Hippocampal formation (tissue), 2 donors: Measurements from ENCODE around the gene P4HA3.
A peak's percentile ranks its signal among the peaks of the same experiment; 100 is the strongest.
"Not testable (repeated sequence)": the region's sequence is repeated elsewhere in the genome, so short reads cannot be mapped to it uniquely, and the experiment has no call there.

ENCODE experiments used
- DNase-seq, 2 donors: peaks; one replicate each; lab custom pipeline; 2025; lab: John Stamatoyannopoulos, UW

P4HA3 gene

DNA sequence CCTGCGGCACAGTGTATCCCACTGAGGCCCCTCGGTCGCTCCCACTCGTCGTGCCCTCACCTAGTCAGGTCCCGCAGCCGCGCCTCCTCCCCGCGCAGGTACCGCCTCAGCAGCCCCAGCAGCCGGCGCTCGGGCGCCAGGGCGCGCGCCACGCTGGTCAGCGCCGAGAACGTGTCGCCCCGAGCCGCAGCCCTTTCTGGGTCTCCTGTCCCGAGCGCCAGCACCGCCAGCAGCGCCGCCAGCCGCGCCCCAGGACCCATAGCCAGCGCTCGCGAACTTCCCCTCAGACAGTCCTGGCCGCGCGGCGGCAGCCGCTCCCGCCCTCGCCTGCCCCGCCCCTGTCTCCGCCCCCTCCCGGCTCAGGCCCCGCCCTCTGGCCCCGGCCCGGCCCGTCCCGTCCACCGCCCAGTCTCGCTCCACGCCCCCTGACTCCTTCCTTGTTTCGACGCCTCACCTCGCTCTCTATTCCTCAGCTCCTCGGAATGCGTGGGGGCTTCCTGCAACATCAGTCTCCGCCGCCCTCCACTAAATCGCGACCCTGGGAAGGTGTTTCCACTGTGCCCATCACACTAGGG, at the start of gene P4HA3:
TSS of gene P4HA3 (minus strand) at position 289 of the 575 bp plus-strand sequence. CDS start at position 260, 29 bp downstream.
- peak in 1 of 2 donors; percentile 7 for DNase-seq

GRCh38 chr11:74357449-74357848, 46.0 kb upstream of the P4HA3 start:
- no peak for DNase-seq

GRCh38 chr11:74355626-74356025, 44.2 kb upstream of the P4HA3 start:
- no peak for DNase-seq

DNA sequence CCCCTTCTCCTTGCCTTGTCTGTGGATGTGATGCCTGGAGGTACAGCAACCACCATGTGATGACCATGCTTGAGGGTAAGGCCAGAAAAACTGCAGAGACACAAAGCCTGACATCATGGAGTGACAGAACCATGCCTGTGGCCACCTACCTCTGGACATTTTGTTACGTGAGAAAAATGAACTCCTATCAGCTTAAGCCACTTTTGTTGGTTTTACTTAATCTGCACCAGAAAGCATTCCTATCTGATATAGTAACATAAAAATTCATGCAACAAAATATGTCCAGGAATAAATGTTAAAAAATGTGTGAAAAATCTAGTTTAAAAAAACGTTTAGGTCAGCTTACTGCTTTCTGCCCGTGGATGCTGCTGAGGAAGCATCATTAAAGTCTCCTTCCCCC, 42.6 kb upstream of the P4HA3 start:
- DNase-seq = no peak

- no peak for DNase-seq
Measured at GRCh38 chr11:74347381-74347780, 35.9 kb upstream of the P4HA3 start.

DNA sequence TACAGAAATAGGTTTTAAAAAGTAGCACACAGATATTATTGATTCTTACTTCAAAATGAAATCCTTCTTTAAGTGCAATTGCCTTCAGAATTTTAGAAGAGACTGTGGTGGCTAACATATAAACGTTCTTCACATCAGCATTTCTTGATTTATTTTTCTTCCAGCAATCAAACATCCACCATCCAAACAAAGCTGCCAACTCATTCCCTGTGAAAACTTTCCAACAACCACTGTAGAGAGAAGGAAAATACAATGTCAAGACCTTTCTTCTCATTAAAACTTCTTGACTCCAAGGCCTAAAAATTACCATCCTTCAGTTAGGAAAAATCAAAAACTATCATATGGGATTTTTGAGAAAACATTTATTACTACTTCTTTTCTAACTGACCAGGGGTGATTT, 34.0 kb upstream of the P4HA3 start:
- no peak for DNase-seq

- no peak for DNase-seq
Measured at GRCh38 chr11:74341921-74342320, 30.5 kb upstream of the P4HA3 start.

- no peak for DNase-seq
Measured at GRCh38 chr11:74339619-74340018, 28.2 kb upstream of the P4HA3 start.

DNA sequence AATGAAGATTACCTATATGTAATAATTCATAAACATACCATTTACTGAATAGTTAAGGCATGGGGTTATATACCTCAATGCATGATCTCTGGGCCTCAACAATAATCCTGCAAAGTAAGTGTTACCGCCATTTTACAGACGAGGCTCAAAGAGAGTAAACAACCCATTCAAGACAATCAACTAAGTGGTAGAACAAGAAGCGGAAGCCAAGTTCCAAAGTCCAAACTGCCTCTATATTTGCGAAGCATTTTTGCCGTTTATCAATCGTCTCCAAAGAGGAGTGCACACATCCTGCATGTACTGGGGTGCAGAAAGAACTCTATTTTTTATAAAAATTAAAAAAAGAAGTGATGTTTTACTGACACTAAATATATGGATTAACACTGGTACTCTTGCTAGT, 27.5 kb upstream of the P4HA3 start:
- no peak for DNase-seq

- no peak for DNase-seq
Measured at GRCh38 chr11:74333193-74333592, 21.8 kb upstream of the P4HA3 start.

DNA sequence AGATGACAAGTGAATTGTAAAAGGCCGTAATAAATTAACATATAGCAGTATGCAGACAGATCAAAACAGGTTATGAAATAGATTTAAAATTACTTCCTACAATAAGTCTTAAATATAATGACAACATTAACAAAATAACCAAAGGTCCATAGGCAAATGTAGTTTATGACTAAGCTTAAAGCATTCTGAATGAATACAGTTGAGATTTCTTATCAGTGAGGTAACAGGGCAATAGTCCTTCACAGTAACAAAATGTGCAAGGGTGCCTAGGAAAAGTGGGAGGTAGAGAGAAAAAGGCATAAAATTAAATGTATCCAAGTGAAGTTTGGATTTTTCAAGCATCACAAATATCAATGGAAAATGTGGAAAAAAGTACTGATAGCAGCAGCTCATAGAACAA, 20.9 kb upstream of the P4HA3 start:
- DNase-seq = no peak

GRCh38 chr11:74331000-74331399, 19.6 kb upstream of the P4HA3 start:
- DNase-seq = not testable (repeated sequence)

DNA sequence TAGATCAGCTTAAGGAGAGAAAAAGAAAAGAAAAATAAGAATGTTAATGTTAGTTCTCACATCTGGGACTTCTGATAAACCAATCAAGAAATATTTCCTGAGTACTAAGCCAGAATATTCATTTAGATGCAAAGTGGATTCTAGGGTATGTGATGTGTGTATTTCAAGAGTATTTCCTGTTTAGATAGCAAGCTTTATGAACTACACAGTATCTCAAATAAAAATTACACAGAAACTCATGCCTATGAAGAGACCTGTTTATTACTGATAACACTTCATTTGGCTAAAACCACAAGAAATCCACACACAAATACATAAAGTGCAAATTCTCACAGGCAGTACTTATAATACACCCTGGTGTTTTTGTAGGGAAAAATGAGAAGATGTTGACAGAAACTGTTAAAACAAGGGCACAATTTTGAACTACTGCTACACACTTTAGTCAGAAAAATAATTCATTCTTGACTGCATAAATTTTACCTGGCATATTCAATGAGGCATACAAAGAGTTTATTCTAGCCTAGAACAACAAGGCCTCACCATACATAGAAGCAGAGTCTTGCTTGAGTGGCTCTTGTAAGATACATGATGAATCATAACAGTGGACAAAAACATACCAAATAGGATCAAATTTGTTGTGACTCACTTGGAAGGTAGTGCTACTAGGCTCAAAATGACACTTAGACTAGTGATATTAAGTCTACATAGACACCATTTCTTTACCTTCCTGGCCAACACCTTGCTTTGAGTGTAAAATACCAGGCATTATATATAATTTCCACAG, 18.8 kb upstream of the P4HA3 start:
- DNase-seq = no peak

DNA sequence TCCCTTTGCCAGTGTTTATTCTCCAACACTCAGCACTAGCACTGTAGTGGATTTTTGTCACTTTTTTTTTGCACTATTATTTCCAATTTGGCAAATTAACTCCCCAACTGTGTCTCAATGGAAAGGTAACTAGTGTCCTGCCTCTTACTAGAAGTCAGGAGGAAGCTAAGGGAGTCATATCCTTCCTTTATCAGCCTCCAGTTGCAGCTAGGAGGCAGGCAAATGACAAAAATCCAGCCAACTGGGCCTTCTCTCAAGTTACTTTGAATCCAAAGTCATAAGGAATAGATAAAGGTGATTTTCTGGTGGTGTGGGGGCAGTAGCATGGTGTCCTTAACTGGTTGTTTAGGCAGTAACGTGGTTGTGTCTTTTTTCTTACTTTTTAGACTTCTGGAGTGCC, 15.6 kb upstream of the P4HA3 start:
- no peak for DNase-seq

GRCh38 chr11:74326665-74327064, 15.2 kb upstream of the P4HA3 start:
- no peak for DNase-seq

DNA sequence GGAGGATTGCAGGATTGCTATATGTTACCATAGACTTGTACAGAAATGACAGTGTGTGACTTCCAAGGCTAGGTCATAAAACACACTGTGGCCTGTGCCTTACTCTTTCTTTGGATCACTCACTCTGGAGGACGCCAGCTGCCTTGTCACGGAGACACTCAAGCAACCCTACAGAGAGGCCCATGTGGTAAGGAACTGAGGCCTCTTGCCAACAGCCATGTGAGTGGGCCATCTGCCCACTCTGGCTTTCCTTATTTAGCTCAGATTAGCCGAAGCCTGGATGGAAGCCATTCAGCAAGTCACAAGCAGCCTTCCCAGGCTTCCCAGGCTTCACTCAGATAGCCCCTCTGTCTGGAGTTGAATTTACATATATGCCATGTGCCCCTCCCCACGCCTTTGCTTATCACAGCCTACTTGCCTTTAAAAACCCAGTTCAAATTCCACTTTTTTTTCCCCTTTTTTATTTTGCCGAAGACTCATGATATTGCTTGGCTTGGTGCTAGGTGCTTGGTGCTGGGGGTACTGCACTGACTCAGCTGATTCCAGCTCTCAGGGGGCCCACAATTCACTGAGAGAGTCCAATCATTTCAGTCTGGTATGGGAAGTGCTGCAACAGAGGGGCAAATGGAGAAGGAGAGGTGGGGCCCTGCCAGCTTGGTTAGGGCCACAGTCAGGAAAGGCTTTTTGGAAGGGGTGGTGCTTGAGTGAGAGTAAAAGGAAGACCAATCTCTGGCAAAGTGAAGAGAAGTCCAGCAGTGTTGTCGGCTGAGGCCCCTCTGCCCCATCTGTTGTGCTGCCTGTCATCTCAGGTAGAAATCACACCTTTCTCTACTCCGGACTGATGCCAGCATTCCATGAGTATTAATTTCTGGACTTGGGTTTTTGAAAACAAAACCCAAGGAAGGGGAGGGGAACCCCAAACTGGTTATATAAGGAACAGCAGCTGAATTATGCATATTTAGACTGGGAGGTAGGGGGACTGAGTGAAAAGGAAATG, 14.5 kb upstream of the P4HA3 start:
- DNase-seq = peak; percentile 29 to 59

DNA sequence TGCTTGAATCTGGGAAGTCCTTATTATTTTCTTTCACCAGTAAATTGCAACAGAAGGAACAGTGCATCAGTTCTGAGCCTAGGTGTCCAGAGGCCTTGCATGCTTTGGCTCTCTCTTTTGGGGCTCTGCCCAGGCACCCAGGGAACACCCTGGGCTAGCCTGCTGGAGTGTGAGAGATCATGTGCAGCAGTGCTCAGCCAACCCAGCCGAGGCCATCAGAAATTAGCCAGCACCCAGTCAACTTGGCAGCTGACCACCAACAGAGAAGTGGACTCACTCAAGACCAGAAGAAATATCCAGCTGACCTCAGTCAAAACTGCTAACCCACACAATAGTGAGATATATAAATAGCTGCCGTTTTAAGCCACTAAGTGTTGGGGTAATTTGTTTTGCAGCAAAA, 11.2 kb upstream of the P4HA3 start:
- DNase-seq = peak in 1 of 2 donors; percentile 5

DNA sequence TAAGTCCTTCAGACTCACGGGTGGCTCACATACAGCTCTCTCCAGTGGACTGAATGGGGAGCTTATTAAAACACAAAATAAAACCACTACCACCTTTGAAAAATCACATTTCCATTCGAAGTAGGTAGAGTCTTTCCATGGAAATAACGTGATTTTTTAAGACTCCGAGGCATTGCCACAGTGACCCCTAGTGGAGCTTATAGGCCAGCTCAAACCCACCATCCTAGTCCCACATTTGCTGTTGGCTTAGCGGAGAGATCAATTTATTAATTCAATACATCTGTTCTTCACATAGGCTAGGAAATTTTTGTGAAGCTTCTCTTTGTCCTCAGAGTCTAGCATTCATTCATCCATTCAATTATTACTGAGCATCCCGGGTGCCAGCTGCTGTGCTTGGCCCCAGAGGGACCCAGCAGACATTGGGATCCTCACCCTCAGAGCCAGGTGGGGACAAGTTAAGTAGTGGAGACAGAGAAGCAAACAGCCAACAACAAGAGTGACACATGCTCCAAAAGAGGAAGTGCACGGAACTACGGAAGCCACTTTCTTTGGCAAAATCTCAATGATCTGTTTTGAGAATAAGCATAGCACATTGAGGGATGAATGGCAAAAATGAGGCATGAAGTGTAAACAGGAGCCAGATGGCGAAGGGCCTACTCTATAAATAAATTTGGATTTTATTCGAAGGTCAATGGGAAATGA, 10.2 kb upstream of the P4HA3 start:
- DNase-seq = no peak

DNA sequence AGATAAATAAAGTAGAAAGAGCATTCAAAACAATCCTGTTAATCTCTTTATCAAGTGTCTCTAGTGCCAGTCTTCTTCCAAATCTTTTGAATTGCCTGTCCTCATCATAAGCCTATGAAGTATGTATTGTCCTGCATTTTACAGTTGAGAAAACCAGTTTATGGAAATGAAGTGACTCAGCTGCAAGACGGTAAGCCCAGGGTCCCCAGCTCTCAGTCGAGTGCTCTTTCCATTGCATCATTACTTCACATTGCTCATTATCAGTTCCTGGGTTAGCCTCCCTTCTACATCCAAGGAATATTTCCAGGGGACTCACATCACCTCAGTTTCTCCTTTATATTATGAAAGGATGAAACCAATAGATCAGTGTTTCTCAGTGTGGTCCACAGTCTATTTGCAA, 9.1 kb upstream of the P4HA3 start:
- no peak for DNase-seq

GRCh38 chr11:74319139-74319816, 7.8 kb upstream of the P4HA3 start:
- DNase-seq = no peak

DNA sequence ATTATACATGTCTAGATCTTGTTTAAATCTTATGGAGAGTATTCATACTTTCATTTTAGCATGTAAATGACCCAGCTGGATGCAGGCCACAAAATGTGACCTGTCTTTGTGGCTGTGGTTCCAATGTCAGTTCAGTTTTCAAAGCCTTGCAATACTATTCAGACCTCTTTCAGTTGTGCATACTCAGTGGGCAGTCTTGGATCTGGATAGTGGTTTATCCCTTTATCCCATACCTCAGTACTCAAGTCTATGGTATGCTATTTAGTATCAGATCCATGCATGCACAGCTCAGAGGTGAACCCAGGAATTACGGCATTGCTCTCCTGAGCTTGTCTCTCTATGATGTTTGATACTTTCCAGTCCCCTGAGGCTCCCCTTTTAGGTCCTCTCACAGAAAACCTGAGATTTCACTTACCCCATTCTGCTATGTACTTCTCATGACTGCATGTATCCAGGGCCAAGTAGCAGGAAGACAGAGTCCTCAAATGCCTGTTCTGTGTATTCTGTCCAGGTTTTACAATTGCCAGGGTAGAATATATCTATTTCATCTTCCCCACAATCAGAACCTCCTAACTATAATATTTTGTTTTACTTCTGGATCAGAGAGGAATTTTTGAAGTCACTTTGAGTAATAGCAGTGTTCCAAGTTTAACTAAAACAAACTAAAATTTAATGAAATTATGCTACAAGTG, 6.9 kb upstream of the P4HA3 start:
- DNase-seq = no peak
